Activated CD8-positive, alpha-beta memory T cell treated with anti-CD3 and anti-CD28 coated beads for 48 hours (primary cell): ENCODE measurements around the gene GNG3.
"Not testable (repeated sequence)": the region's sequence is repeated elsewhere in the genome, so short reads cannot be mapped to it uniquely, and the experiment has no call there.

Experiments used
- DNase-seq, 3 experiments: peaks; one replicate each; pipeline ENCODE4 v3.0.0-alpha.2; 2020; ENCODE audit warnings: low read depth in 2 of 3, low spot score in 2 of 3

GNG3 gene

GRCh38 chr11:62707277-62707861 is at the start of gene GNG3, which contains the start of gene BSCL2:
GNG3 (plus strand) TSS chr11:62707676; CDS start chr11:62708296, 620 bp downstream.
BSCL2 (minus strand) TSS chr11:62707424; CDS start chr11:62707195, 229 bp downstream.
- no peak for DNase-seq

GRCh38 chr11:62664405-62665074 is 42.9 kb upstream of the GNG3 start:
- peak in 2 of 3 experiments; percentile 32 to 39 for DNase-seq

GRCh38 chr11:62665075-62665598 is 42.3 kb upstream of the GNG3 start, which contains the start of the genes C11orf98 and CSKMT:
C11orf98 (minus strand) TSS chr11:62665210; CDS start chr11:62665169, 41 bp downstream.
CSKMT (plus strand) TSS chr11:62665312; CDS start chr11:62665880, 568 bp downstream.
- DNase-seq = peak; percentile 92 to 99 (median 98)

DNA sequence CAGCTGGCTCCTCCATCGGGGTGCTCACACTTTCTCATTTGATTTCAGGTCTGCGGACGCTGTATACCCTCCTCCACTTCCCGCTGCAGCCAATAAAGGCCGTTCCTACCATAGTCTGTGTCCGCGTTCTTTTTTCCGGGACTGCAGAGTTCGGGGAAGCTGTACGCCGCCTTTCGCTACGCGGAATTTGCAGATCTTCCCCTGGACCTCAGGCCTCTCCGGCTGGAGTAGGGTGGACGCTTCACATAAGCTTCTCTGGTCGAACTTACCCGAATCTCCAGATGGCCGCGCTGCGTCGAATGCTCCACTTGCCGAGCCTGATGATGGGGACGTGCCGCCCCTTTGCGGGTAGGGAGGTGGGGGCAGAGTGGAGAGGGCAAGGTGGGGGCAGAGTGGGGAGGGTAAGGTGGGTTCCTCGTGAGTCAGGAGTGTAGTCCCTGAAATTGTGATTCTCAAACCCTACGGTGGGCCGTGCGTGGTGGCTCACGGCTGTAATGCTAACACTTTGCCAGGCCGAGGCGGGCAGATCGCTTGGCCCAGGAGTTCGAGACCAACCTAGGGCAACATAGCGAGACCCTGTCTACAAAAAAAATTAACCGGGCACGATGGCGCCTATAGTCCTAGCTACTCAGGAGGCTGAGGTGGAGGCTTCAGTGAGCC is 41.7 kb upstream of the GNG3 start:
- peak in 2 of 3 experiments; percentile 48 for DNase-seq

- DNase-seq = no peak
These were observed 41.1 kb upstream of the GNG3 start for GRCh38 chr11:62666259-62666926.

DNA sequence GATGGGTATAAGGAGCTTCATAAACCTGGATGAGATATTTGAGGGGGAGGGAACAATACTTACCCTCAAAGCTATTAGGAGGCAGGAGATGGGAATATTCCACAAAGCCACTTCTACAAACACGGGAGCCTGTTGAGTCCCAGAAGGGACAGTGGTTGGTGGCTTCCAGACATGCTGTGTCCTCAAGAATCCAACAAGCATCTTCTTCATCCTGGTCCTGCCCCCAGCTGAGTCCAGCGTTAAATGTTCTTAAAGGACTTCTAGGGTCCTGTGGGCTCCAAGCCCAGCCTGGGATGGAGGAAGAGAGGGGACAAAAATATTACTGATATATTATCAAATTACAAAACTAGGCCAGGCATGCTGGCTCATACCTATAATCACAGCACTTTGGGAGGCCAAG is 40.0 kb upstream of the GNG3 start:
- DNase-seq = no peak

GRCh38 chr11:62669420-62670161 is 37.9 kb upstream of the GNG3 start:
- DNase-seq = no peak

DNA sequence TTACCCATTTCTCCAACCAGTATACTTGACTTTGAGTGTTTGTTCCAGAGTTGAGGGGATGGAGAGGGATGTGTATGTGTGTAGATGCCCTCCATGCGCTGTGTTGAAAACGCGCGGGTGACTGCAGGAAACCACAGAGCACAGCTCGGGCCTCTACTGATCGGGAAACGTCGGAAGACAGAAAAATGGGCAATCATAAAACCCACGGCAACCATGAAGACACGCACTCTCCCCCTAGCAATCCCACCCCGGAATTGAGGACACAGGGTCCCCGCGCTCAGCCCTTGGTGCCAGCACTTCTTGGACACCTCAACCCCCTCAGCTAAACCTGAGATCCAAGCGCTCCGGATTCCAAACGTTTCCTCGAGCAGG is 36.3 kb upstream of the GNG3 start:
- DNase-seq = no peak

DNA sequence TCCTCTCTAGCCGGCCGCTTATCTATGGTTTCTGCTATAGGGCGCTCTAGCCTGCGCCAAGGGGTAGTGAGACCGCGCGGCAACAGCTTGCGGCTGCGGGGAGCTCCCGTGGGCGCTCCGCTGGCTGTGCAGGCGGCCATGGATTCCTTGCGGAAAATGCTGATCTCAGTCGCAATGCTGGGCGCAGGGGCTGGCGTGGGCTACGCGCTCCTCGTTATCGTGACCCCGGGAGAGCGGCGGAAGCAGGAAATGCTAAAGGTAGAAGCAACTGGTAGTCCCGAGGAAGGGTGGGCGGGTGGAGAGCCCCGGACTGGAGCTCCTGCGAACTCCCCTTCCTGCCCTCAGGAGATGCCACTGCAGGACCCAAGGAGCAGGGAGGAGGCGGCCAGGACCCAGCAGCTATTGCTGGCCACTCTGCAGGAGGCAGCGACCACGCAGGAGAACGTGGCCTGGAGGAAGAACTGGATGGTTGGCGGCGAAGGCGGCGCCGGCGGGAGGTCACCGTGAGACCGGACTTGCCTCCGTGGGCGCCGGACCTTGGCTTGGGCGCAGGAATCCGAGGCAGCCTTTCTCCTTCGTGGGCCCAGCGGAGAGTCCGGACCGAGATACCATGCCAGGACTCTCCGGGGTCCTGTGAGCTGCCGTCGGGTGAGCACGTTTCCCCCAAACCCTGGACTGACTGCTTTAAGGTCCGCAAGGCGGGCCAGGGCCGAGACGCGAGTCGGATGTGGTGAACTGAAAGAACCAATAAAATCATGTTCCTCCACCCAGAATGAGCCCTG is 35.7 kb upstream of the GNG3 start, which contains the start of the genes LBHD1 and UQCC3:
TSS of gene LBHD1 (minus strand) at position 660 of the 782 bp plus-strand sequence. CDS start 2,236 bp downstream, outside the sequence.
TSS of gene UQCC3 (plus strand) at position 66 of the 782 bp plus-strand sequence. CDS start at position 139, 73 bp downstream.
- peak; percentile 58 to 81 (median 70) for DNase-seq

DNA sequence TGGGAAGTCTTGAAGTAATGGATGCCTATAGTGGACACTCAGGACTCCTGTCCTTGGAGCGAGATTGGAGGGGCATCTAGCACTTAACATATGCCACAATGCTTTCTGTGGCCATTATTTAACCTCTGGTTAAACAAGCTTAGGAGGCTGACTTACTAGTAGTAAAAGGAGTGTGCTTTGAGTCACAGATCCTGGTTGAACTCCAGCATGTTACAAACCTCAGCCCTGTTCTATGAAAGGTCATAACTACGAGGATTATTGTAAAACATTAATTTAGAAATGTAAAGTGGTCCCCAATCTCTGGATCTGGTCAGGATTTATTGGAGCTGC is 34.3 kb upstream of the GNG3 start:
- DNase-seq = no peak

- DNase-seq = not testable (repeated sequence)
These were observed 32.1 kb upstream of the GNG3 start for GRCh38 chr11:62675415-62675814.

- DNase-seq = no peak
These were observed 30.8 kb upstream of the GNG3 start for GRCh38 chr11:62676698-62677097.

- DNase-seq = no peak
These were observed 30.3 kb upstream of the GNG3 start for GRCh38 chr11:62677156-62677555.

DNA sequence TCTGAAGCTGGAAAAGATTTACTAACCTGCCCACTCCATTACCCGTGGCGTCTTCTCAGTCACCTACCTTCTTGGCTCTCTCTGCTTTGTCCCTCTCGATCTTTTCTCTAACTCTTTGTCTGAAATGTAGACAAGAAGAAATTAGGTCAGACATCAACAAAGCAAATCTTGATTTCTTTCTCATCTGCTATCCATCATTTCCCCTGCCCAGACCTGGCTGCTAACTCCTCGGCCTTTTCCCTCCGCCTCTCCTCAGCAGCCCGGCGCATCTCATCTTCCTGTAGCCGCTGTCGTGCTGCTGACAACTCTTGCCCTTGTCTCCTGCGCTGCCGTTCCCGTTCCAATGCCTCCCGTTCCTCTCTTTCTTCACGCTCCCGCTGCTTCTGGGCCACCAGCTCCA is 29.8 kb upstream of the GNG3 start:
- no peak for DNase-seq

GRCh38 chr11:62678433-62678769 is 29.1 kb upstream of the GNG3 start:
- no peak for DNase-seq

- peak; percentile 63 to 75 (median 70) for DNase-seq
These were observed 28.4 kb upstream of the GNG3 start, which contains the start of gene UBXN1 for GRCh38 chr11:62678770-62679696. UBXN1 (minus strand) TSS chr11:62679073; CDS start chr11:62678923, 150 bp downstream.

GRCh38 chr11:62680825-62681240 is 26.6 kb upstream of the GNG3 start:
- DNase-seq = no peak

GRCh38 chr11:62682518-62682917 is 25.0 kb upstream of the GNG3 start:
- DNase-seq = no peak
